Left hindlimb (tissue), 1 donor: ENCODE results near the gene UAP1.
"Not testable (repeated sequence)": the region's sequence is repeated elsewhere in the genome, so short reads cannot be mapped to it uniquely, and the experiment has no call there.

Experiments used
- DNase-seq: peaks from one replicate; pipeline ENCODE4 v3.0.0-alpha.2; 2018

Gene UAP1

DNA sequence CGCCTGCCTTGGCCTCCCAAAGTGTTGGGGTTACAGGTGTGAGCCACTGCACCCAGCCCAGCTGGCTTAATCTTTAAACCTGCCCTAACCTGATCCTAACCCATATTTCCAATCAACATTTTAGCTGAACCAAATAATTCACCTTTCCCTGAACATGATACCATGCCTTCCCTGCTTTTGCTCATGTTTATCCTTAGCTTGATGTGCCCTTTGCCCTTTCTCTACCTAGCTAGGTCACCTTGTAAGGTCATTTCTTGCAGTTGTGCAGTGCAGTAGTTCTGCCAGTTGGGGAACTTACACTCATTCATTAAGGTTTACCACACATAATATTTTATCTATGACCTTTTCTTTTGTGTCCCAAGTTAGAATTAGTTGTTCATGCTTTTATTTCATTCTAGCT is 5.3 kb downstream of the UAP1 start:
- DNase-seq, result no peak

GRCh38 chr1:162568802-162569201 is 7.3 kb downstream of the UAP1 start:
- no peak for DNase-seq

DNA sequence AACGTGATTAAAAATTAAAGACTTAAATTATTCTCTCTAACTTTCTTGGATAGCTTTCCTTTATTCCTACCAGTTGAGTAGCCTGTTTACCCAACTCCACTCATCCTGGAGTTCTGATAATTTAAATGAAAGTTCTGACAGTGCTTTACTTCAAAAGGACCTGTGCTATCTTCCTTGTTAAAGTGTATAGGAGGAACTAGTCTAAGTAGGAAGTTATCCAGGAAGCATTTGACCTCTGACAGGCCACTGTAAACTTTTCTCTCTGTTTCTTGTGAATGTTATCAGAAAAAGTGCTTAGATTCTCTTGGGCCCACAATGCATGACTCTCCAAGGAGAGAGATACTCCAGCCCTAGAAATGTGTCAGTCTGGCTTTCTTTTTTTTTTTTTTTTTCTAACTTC is 9.2 kb downstream of the UAP1 start:
- DNase-seq, result no peak

DNA sequence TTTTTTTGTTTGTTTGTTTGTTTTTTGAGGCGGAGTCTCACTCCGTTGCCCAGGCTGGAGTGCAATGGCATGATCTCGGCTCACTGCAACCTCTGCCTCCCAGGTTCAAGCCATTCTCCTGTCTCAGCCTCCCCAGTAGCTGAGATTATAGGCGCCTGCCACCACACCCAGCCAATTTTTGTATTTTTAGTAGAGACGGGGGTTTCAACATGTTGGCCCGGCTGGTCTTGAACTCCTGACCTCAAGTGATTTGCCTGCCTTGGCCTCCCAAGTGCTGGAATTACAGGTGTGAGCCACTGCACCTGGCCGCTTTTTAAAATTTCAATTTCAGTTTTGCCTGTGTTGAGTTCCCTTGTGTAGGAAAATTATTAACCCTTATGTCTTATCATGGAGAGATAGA is 9.6 kb downstream of the UAP1 start:
- not testable (repeated sequence) for DNase-seq

GRCh38 chr1:162571696-162572095 is 10.2 kb downstream of the UAP1 start:
- no peak for DNase-seq

- no peak for DNase-seq
These were observed 11.6 kb downstream of the UAP1 start for GRCh38 chr1:162573136-162573535.

DNA sequence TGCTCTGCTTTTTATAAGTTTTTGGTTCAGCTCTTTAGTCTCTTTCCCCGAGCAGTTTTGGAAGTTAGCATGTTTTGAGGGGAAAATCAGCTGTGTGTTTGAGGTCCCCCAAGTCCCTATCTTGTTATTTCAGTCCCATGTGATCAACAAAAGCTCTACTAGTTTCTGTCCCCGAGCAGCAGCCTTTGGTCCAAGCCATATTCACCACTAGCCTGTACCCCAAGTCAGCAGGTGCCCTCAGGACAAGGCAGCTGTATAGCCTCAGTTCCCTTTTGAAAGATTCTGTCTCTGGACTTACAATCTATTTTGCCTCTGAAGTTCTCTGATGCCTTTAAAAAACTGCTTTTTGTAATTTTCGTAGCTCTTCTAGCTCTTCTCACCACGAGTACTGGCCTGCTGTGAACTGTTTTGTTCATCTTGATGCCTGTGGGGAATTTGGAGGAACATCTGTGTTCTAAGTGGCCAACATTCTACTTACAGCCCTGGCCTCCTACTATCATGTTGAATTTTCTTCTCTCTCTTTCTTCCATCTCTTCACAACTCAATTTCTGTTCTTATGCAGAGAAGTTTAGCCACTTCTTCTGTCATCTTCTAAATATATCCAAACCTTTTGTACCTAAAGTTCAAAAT is 16.7 kb downstream of the UAP1 start:
- DNase-seq, result no peak

- DNase-seq, result no peak
These were observed 17.4 kb downstream of the UAP1 start for GRCh38 chr1:162578936-162579335.

GRCh38 chr1:162580308-162580707 is 18.8 kb downstream of the UAP1 start:
- no peak for DNase-seq

- not testable (repeated sequence) for DNase-seq
These were observed 21.4 kb downstream of the UAP1 start for GRCh38 chr1:162582901-162583300.

GRCh38 chr1:162585101-162585500 is 23.6 kb downstream of the UAP1 start:
- not testable (repeated sequence) for DNase-seq

GRCh38 chr1:162587347-162587746 is 25.8 kb downstream of the UAP1 start:
- no peak for DNase-seq

DNA sequence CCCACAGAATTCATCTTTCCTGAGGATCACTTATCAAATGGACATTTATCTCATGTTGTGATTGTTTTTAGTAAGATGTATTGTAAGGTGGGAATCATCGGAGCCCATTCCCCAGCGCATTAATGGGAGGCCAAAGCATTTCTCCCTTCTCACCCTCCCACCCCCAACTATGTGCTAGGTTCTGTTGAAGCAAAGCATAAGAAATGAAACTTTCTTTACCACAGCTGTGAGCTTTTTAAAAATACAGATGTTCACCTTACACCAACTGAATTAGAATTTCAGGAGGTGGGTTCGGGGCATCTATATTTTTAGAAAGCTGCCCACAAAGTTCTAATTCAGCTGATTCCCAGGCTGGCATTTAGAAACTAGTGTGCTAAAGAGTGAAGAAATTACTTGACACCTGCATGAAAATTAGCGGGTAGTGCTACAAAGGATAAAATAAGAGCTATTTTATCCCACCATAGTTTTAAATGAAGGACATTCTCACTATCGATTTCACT is 26.3 kb downstream of the UAP1 start:
- DNase-seq, result no peak

DNA sequence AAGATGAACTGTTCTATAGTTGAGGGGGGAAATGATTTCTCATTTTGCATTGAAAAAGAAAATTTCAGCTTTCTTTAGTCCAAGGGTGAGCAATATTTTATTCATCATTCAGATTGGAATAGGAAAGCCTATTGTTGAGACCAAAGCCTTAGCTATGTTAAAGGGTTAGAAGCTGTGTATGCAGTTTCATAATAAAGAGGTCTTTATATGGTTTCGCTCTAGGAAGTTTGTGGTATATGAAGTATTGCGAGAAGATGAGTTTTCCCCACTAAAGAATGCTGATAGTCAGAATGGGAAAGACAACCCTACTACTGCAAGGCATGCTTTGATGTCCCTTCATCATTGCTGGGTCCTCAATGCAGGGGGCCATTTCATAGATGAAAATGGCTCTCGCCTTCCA is 28.6 kb downstream of the UAP1 start:
- no peak for DNase-seq

DNA sequence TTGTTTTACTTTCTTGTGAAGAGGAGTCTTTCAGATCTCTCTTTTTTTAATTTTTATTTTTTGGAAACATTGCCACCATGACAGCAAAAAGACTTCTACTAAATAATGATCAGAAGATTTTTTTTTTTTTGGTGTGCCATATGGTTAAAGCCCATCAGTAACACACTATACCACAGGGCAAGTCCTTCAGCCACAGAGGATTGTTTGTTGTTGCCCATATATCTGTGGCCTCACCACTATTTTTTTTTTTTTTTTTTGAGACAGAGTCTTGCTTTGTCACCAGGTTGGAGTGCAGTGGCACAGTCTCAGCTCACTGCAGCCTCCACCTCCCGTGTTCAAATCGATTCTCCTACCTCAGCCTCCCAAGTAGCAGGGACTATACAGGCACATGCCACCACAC is 29.2 kb downstream of the UAP1 start:
- no peak for DNase-seq

- no peak for DNase-seq
These were observed 35.1 kb downstream of the UAP1 start for GRCh38 chr1:162596514-162597170.

GRCh38 chr1:162599451-162599850 is 37.9 kb downstream of the UAP1 start:
- DNase-seq, result no peak

DNA sequence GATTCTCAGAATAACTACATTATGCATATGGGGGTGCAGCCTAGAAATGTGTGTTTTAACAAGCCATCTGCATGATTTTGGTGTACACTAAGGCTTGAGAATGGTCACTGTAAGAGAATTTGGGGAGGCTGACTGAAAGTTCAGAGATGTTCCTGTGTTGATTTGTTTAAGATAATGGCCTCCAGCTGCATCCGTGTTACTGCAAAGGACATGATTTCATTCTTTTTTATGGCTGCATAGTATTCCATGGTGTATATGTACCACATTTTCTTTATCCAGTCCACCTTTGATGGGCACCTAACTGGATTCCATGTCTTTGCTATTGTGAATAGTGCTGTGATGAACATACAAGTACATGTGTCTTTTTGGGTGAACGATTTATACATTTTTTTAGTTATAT is 41.6 kb downstream of the UAP1 start:
- not testable (repeated sequence) for DNase-seq

DNA sequence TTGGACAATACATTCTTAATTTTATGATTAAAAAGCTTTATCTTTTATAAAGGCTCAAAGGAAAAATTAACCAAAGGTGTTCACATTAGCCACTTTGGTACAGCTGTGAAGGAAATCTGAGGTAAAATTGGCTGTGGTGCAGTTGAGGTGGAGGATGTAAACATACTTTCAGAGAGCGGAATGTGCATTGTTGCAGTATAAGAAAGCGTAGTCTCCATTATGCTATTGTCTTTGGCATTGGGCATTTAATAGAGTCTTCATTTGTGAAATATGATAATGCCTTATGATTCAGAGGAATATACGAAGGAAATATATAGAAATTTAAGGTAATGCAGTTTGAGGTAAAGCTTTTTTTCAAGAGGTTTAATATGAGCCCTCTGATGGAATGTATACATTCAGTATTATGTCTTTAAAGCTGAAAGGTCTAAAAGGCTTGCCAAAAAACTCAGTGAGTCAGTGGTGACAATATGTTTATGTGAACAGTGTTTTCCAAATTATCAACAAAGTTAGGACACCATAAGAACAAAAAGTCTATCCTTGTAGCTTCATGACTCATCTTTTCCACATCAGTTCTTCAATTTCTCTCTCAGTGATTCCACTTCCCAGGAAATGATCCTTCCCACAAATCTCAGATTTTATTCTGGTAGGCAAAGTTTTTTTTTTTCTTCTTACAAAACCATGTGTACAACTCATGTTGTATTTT is 43.9 kb downstream of the UAP1 start:
- no peak for DNase-seq

DNA sequence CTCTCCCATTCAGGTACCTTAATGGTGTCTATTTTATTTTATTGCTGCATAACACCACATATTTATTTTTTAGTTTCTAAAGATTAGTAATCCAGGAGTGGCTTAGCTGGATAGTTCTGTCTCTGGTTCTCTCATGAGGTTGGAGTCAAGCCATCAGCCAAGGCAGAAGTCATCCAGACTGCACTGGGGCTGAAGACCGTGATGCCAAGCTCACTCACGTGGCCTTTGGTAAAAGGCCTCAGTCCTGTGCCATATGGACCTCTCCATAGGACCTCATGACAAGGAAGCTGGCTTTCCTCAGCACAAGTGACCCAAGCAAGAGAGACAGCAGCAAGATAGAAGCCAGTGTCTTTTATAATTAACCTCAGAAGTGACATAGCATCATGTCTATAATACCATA is 47.8 kb downstream of the UAP1 start:
- DNase-seq, result no peak

DNA sequence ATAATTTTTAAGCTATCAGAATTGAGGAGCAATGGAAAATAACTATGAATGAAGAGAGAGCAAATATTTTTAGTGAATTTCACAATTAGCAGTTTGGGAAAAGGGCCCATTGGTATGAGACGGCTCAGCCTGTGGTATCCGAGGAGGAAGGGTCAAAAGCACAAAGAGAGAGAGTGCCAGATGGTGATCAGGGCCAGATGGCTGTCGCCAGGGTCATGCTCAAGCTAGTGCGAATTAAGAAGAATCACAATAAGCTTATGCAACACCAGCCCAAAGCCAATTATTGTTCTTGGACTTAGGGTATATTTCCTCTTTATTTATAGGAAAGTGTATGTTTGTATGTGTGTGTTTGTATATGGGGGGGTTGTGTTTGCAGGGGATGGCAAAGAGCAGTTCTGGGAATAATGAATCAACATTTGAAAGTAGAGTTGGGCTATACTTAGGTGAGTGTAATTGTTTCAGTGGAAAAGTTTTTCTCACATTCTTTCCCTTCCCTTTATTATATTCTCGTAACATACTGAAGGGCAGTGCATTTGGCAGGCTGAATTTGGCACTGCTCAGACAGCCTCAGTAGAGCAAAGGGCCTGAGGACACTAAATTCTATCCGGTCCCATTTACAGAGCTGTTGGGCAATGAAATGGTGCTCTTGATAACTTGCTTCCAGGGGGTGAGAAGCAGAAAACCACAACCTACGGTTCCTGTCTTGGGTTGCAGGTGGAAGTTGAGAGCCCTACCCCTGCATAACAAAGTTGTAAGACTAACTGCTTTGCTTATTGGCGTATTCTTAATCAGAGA is 51.3 kb downstream of the UAP1 start:
- DNase-seq, result no peak

- no peak for DNase-seq
These were observed 55.3 kb downstream of the UAP1 start for GRCh38 chr1:162616848-162617247.

DNA sequence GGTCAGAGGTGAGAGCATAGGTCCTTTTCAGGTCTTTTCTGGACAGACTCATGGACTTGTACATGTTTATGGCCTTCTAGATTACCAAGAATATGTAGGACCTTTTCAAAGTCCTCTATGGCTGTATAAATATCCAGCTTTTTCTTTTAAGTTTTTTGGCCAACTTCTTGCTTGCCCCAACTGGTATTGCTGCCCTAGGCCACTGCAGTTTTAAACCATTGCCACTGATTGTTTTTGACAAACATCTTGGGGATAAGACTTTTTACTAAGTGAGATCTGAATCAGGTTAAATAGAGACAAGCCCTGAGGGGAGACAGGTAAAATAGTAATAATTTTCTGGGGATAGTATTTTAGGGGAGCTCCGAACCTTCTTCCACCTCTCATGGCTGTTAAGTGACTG is 56.0 kb downstream of the UAP1 start:
- no peak for DNase-seq
